Fibroblast of lung (primary cell): ENCODE results near the gene SLC43A3. TPM values are rescaled to one million over a fixed set of nuclear protein-coding genes. Genes with fewer than 3 reads are reported as not detected.
"Not testable (repeated sequence)": the region's sequence is repeated elsewhere in the genome, so short reads cannot be mapped to it uniquely, and the experiment has no call there.

Experiments
- DNase-seq, 2 donors: peaks; one replicate each; pipeline versions ENCODE4 v3.0.0 to v3.0.0-alpha.2; 2010; ENCODE audit warnings: low read depth in 2 of 2
- H2AFZ ChIP-seq: 2 replicates; pipeline ENCODE4 v1.5.1; 2012; ENCODE audit warnings: low read length, control low read depth, inconsistent platforms
- H3K27ac ChIP-seq: 2 replicates; pipeline ENCODE4 v1.5.1; 2011; ENCODE audit warnings: low read length, control low read depth; ENCODE audit not compliant: insufficient read depth
- H3K27me3 ChIP-seq: 2 replicates; pipeline ENCODE4 v1.5.1; 2011; ENCODE audit warnings: mild to moderate bottlenecking, low read length; ENCODE audit not compliant: control insufficient read depth, insufficient read depth
- H3K36me3 ChIP-seq: 2 replicates; pipeline ENCODE4 v1.5.1; 2011; ENCODE audit warnings: low read length; ENCODE audit not compliant: control insufficient read depth, insufficient read depth
- H3K4me1 ChIP-seq: 2 replicates; pipeline ENCODE4 v1.5.1; 2011; ENCODE audit warnings: low read length; ENCODE audit not compliant: control insufficient read depth, insufficient read depth; ENCODE audit errors: extremely low read depth
- H3K4me2 ChIP-seq: 2 replicates; pipeline ENCODE4 v1.5.1; 2011; ENCODE audit warnings: low read length, control low read depth; ENCODE audit not compliant: insufficient read depth; ENCODE audit errors: extremely low read depth
- H3K4me3 ChIP-seq, 4 experiments: fragments of 200-600 bp in 1 of 4; sonication (generic) in 1 of 4; replicated peaks in 1 of 4; 2 replicates each; pipeline ENCODE4 v1.5.1; 2011 to 2016; ENCODE audit warnings: low read length in 4 of 4, low read depth in 3 of 4, mild to moderate bottlenecking in 3 of 4, control low read depth in 2 of 4, inconsistent platforms in 1 of 4, mixed read lengths in 1 of 4; ENCODE audit not compliant: insufficient read depth in 1 of 4; ENCODE audit errors: control extremely low read depth in 1 of 4
- H3K79me2 ChIP-seq: 2 replicates; pipeline ENCODE4 v1.5.1; 2012; ENCODE audit warnings: mild to moderate bottlenecking, low read length, inconsistent platforms; ENCODE audit not compliant: control insufficient read depth, insufficient read depth
- H3K9ac ChIP-seq: 2 replicates; pipeline ENCODE4 v1.5.1; 2011; ENCODE audit warnings: mild to moderate bottlenecking, low read length, control low read depth; ENCODE audit not compliant: insufficient read depth
- H3K9me3 ChIP-seq: 2 replicates; pipeline ENCODE4 v1.5.1; 2012; ENCODE audit warnings: low read depth, low read length; ENCODE audit not compliant: control insufficient read depth, insufficient read depth
- H4K20me1 ChIP-seq: 2 replicates; pipeline ENCODE4 v1.5.1; 2011; ENCODE audit warnings: low read length; ENCODE audit not compliant: control insufficient read depth, insufficient read depth; ENCODE audit errors: extremely low read depth
- CTCF ChIP-seq, 2 donors: IDR thresholded peaks in 1 of 2; conservative IDR thresholded peaks in 1 of 2; 1 replicate in 1 of 2; 2 replicates in 1 of 2; pipeline ENCODE4 v1.5.1; 2011 to 2012; ENCODE audit warnings: low read length in 2 of 2, control low read depth in 1 of 2, inconsistent platforms in 1 of 2, low read depth in 1 of 2, mild to moderate bottlenecking in 1 of 2
- EZH2 ChIP-seq: IDR thresholded peaks from 2 replicates; pipeline ENCODE4 v1.5.1; 2012; ENCODE audit warnings: low read length, control low read depth, mild to moderate bottlenecking; ENCODE audit errors: missing control alignments
- polyA plus RNA-seq, 2 donors: library from polyadenylated mRNA; depleted of rRNA in 1 of 2; stranded (reverse) in 1 of 2; unstranded in 1 of 2; fragments of >200 nt; gene quantifications; 2 replicates each; pipeline ENCODE4 v1.2.1, GENCODE V29; 2011 to 2012; ENCODE audit warnings: missing spikeins in 1 of 2
- total RNA-seq: library from RNA; depleted of rRNA; stranded (reverse); fragments of >200 nt; gene quantifications from 2 replicates; pipeline ENCODE4 v1.2.1, GENCODE V29; 2014

SLC43A3 gene
- total and polyA plus RNA-seq, 2 donors (not counting 1 experiment from before 2014, with no cell fraction given) = 34.8 to 41.5 TPM

- H3K4me2 ChIP-seq = no peak overlapping the region
- H3K27ac ChIP-seq = no peak overlapping the region
- H3K9me3 ChIP-seq = no peaks in the 10 kb centered on the region
- H2AFZ ChIP-seq = no peak overlapping the region
- TF ChIP-seq CTCF (conservative IDR thresholded peaks at IDR 0.05 in 1 of 2, IDR thresholded peaks at IDR 0.05 in 1 of 2; ENCODE audit: low read depth in 1 of 2, low read length in 2 of 2) (no peak), EZH2 (no peak)
- H3K79me2 ChIP-seq = no peaks in the 10 kb centered on the region
- H3K4me1 ChIP-seq = peaks cover 4% of the 10 kb centered on the region
- H3K36me3 ChIP-seq = peaks cover 14% of the 10 kb centered on the region
- no peaks in the 10 kb centered on the region for H3K27me3 ChIP-seq
- no peaks in the 10 kb centered on the region for H4K20me1 ChIP-seq
- H3K4me3 ChIP-seq = no peak overlapping the region
- peak; percentile 17 to 53 for DNase-seq
- H3K9ac ChIP-seq = no peak overlapping the region
These were observed 20.5 kb downstream of the SLC43A3 start for GRCh38 chr11:57406337-57406904.

GRCh38 chr11:57405271-57405860, 21.6 kb downstream of the SLC43A3 start:
- no peak for DNase-seq
- no peak overlapping the region for H3K9ac ChIP-seq
- H3K27me3 ChIP-seq = no peaks in the 10 kb centered on the region
- H3K4me2 ChIP-seq = no peak overlapping the region
- no peak overlapping the region for H2AFZ ChIP-seq
- TF ChIP-seq EZH2 = no peak
- no peak for TF ChIP-seq CTCF (conservative IDR thresholded peaks at IDR 0.05 in 1 of 2, IDR thresholded peaks at IDR 0.05 in 1 of 2; ENCODE audit: low read depth in 1 of 2, low read length in 2 of 2)
- no peak overlapping the region for H3K4me3 ChIP-seq
- no peaks in the 10 kb centered on the region for H3K79me2 ChIP-seq
- H3K9me3 ChIP-seq = no peaks in the 10 kb centered on the region
- H3K4me1 ChIP-seq = peaks cover 4% of the 10 kb centered on the region
- no peaks in the 10 kb centered on the region for H4K20me1 ChIP-seq
- peaks cover 14% of the 10 kb centered on the region for H3K36me3 ChIP-seq
- no peak overlapping the region for H3K27ac ChIP-seq

GRCh38 chr11:57403802-57404147, 23.1 kb downstream of the SLC43A3 start:
- H3K27me3 ChIP-seq = no peaks in the 10 kb centered on the region
- peaks cover 11% of the 10 kb centered on the region for H3K36me3 ChIP-seq
- TF ChIP-seq CTCF (conservative IDR thresholded peaks at IDR 0.05 in 1 of 2, IDR thresholded peaks at IDR 0.05 in 1 of 2; ENCODE audit: low read depth in 1 of 2, low read length in 2 of 2) = no peak
- no peak for TF ChIP-seq EZH2
- peaks cover 2% of the 10 kb centered on the region for H3K4me1 ChIP-seq
- H3K9me3 ChIP-seq = no peaks in the 10 kb centered on the region
- no peak for DNase-seq
- H3K4me3 ChIP-seq = no peak overlapping the region
- H4K20me1 ChIP-seq = no peaks in the 10 kb centered on the region
- no peak overlapping the region for H2AFZ ChIP-seq
- no peak overlapping the region for H3K27ac ChIP-seq
- no peak overlapping the region for H3K4me2 ChIP-seq
- no peak overlapping the region for H3K9ac ChIP-seq
- no peaks in the 10 kb centered on the region for H3K79me2 ChIP-seq

- not testable (repeated sequence) for DNase-seq, H3K4me1 ChIP-seq, H3K4me2 ChIP-seq, H4K20me1 ChIP-seq, H2AFZ ChIP-seq, H3K27me3 ChIP-seq, H3K4me3 ChIP-seq, H3K9me3 ChIP-seq, H3K9ac ChIP-seq, H3K79me2 ChIP-seq, H3K27ac ChIP-seq, H3K36me3 ChIP-seq
These were observed 23.7 kb downstream of the SLC43A3 start for GRCh38 chr11:57403003-57403801.
